ENCODE data around the gene PGK2.

PGK2 gene

DNA sequence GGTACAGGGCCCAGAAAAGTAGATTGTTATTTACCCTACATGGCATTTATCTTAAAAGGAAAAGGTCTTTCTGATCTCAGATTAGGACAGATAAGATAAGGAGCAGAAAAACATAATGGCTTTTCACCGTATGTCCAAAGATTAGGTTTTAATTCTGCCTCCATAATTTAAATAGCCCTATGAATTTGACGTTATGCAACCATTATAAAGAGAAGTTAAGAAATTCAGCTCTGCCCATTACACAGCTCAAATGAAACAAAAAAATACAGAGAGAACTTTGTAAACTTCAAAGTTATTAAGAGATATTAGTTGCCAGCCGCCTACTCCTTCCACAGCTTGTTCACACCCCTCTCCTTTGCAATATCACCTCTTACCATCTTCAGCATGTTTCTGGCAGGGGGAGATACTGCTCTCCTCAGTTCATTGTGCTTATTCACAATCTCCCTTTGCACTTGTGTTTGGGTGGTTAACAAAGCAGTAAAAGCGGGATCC lies 51.0 kb downstream of the PGK2 start:
- DNase-seq (ENCODE audit: low read depth), result no peak
